Activated CD8-positive, alpha-beta T cell treated with anti-CD3 and anti-CD28 coated beads for 36 hours (primary cell): ENCODE data around the gene DNAL1. TPM values are rescaled to one million over a fixed set of nuclear protein-coding genes. Genes with fewer than 3 reads are reported as not detected.

ENCODE experiments used
- ATAC-seq: fragments of 200-7000 bp; cut with Tn5 transposase; one replicate; pipeline ENCODE4 v1.10.0; 2021; ENCODE audit warnings: mild to moderate bottlenecking, moderate library complexity
- CTCF ChIA-PET: fragments of 350-600 bp; sonication (Branson Sonifier 250); formaldehyde crosslinking; loops from one replicate; lab custom pipeline; 2021; ENCODE audit warnings: antibody characterized with exemption; lab: Charles Lee
- POLR2A ChIA-PET: fragments of 350-600 bp; sonication (Branson Sonifier 250); formaldehyde crosslinking; loops from one replicate; lab custom pipeline; 2021; ENCODE audit warnings: antibody characterized with exemption; lab: Charles Lee
- DNase-seq: peaks from one replicate; pipeline ENCODE4 v3.0.0-alpha.2; 2020
- H3K27ac Mint-ChIP-seq: one replicate; pipeline ENCODE4 v1.8.0; 2021; ENCODE audit warnings: mild to moderate bottlenecking, mixed read lengths
- H3K27me3 Mint-ChIP-seq: one replicate; pipeline ENCODE4 v1.8.0; 2021; ENCODE audit warnings: mixed read lengths
- H3K36me3 Mint-ChIP-seq: one replicate; pipeline ENCODE4 v1.8.0; 2021; ENCODE audit warnings: low read depth, mixed read lengths
- H3K4me1 Mint-ChIP-seq: one replicate; pipeline ENCODE4 v1.8.0; 2021; ENCODE audit warnings: low read depth, mixed read lengths
- H3K4me3 Mint-ChIP-seq: one replicate; pipeline ENCODE4 v1.8.0; 2021; ENCODE audit warnings: mild to moderate bottlenecking, moderate library complexity, mixed read lengths
- H3K9me3 Mint-ChIP-seq: one replicate; pipeline ENCODE4 v1.8.0; 2021; ENCODE audit warnings: mixed read lengths
- intact Hi-C: fragments of 100-400 bp; cut with micrococcal nuclease; formaldehyde crosslinking; loops from one replicate; pipeline ENCODE4 v1.10.0; 2022
- total RNA-seq, 2 experiments: library from RNA; stranded (reverse); gene quantifications; one replicate each; pipeline ENCODE4 v1.2.3, GENCODE V29; 2021
- TF ChIP-seq, protein P1 (sequence below): fragments of 200-600 bp; IDR thresholded peaks from one replicate; pipeline ENCODE4 v1.8.0; 2022; ENCODE audit warnings: antibody characterized with exemption, mild to moderate bottlenecking

The DNAL1 gene
- total RNA-seq, 2 experiments from 2014 or later = 4.8 to 5.9 TPM

DNA sequence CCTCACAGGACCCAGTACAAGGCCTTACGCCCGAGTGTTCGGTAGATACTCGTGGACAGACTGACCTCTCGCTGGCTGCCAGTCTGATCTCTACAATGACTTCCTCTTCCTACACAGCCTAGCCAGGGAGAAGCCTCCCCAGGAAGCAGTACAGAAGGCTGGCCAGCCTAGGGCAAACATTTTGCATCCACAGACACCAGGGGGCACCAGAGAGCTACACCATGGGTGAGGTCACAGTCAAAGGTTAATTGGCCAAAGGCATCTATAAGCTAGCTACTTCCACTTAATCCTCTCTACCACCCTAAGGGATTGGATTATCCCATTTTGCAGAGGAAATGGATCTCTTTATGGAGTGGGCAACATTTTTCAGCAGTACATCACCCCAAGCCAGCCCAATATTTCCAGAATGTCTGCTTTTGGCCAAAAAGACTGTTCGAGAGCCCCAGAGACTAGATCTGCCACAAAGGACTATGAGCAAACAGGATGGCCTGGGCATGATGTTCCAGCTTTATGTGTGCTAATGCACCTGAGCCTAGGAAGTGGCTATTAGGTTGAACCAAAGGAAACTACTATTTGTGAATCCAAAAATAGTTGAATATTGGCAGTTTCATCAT, 84.0 kb downstream of the DNAL1 start:
- DNase-seq (peak; percentile 91), ATAC-seq (peak; percentile 89)
- Mint-ChIP-seq H3K4me1 (peaks cover 28% of the 10 kb centered on the region), H3K4me3 (no peak overlapping the region), H3K27me3 (no peaks in the 10 kb centered on the region), H3K36me3 (peaks cover 53% of the 10 kb centered on the region), H3K27ac (peak overlapping the region; percentile 75), H3K9me3 (no peaks in the 10 kb centered on the region)
- POLR2A ChIA-PET = interaction anchor here (0.6 to 3.4 kb wide), 4 partner anchors 9 to 139 kb away, joined by 3 to 25 read pairs (median 4); no protein-coding TSS in a partner anchor
- CTCF ChIA-PET = interaction anchor here (0.6 to 9.3 kb wide), 41 partner anchors 9 to 215 kb away, joined by 3 to 143 read pairs (median 4); partner anchors contain the start of gene PTGR2
- TF ChIP-seq, protein P1, sequence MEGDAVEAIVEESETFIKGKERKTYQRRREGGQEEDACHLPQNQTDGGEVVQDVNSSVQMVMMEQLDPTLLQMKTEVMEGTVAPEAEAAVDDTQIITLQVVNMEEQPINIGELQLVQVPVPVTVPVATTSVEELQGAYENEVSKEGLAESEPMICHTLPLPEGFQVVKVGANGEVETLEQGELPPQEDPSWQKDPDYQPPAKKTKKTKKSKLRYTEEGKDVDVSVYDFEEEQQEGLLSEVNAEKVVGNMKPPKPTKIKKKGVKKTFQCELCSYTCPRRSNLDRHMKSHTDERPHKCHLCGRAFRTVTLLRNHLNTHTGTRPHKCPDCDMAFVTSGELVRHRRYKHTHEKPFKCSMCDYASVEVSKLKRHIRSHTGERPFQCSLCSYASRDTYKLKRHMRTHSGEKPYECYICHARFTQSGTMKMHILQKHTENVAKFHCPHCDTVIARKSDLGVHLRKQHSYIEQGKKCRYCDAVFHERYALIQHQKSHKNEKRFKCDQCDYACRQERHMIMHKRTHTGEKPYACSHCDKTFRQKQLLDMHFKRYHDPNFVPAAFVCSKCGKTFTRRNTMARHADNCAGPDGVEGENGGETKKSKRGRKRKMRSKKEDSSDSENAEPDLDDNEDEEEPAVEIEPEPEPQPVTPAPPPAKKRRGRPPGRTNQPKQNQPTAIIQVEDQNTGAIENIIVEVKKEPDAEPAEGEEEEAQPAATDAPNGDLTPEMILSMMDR = peak; percentile 93
- intact Hi-C loops = loop anchor here (1.0 kb wide), 1 partner anchor 96 kb away; no protein-coding TSS in a partner anchor

DNA sequence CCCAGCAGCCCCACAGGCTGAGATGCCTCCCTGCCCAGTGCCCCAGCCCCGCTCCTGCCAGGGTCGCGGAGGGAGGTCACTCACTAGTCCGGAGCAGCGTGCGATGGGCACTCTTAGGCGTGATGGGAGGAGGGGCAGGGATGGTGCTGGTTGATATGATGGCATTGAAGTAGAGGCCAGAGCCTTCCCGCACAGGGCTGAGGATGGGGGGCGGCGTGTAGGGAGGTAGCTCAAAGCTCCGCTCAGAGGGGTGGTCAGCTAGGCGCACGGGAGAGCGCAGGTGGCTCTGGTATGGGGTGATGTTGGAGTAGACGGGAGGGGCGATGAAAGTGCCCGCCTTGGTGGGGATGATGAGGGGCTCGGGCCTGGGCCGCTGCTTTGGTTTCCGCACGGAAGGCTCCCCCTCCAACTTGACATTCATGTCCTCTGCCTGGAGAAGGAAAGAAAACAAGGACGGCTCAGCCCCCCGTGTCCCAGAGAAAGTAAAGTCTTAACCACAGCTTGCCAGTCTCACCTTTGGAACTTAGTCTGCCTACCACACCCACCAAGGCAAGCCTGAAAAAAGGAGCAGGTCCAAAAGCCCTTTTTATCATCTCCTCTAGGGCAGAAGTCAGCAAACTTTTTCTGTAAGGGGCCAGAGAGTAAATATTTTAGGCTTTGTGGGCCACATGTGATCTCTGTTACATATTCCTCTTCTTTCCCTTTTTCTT, 84.9 kb downstream of the DNAL1 start:
- TF ChIP-seq, protein P1 = no peak
- POLR2A ChIA-PET = interaction anchor here (0.5 to 3.4 kb wide), 7 partner anchors 10 to 355 kb away, joined by 3 to 25 read pairs (median 3); no protein-coding TSS in a partner anchor
- Mint-ChIP-seq H3K36me3 (peaks cover 52% of the 10 kb centered on the region), H3K4me1 (peaks cover 29% of the 10 kb centered on the region), H3K27me3 (no peaks in the 10 kb centered on the region), H3K9me3 (no peaks in the 10 kb centered on the region), H3K27ac (peak overlapping the region; percentile 75), H3K4me3 (no peak overlapping the region)
- ATAC-seq (no peak), DNase-seq (no peak)
- CTCF ChIA-PET = interaction anchor here (0.7 to 9.3 kb wide), 29 partner anchors 9 to 214 kb away, joined by 3 to 143 read pairs (median 4); partner anchors contain the start of gene PTGR2
- intact Hi-C loops = no loop called here

- TF ChIP-seq, protein P1 = no peak
- H3K4me1 Mint-ChIP-seq = peaks cover 26% of the 10 kb centered on the region
- ChIA-PET CTCF (interaction anchor here (1.1 to 9.3 kb wide), 6 partner anchors 12 to 120 kb away, joined by 3 to 143 read pairs (median 54); partner anchors contain the start of gene PTGR2), POLR2A (interaction anchor here (0.6 to 1.0 kb wide), 4 partner anchors 24 to 508 kb away, joined by 3 read pairs; no protein-coding TSS in a partner anchor)
- no peak overlapping the region for H3K4me3 Mint-ChIP-seq
- DNase-seq (no peak), ATAC-seq (no peak)
- peak overlapping the region; percentile 33 for H3K27ac Mint-ChIP-seq
- no peaks in the 10 kb centered on the region for H3K27me3 Mint-ChIP-seq
- no peaks in the 10 kb centered on the region for H3K9me3 Mint-ChIP-seq
- intact Hi-C loops = no loop called here
- peaks cover 50% of the 10 kb centered on the region for H3K36me3 Mint-ChIP-seq
These were observed 86.3 kb downstream of the DNAL1 start for GRCh38 chr14:73731111-73731510.

GRCh38 chr14:73732006-73732405, 87.2 kb downstream of the DNAL1 start:
- TF ChIP-seq, protein P1 = no peak
- intact Hi-C loops = no loop called here
- DNase-seq = no peak
- ATAC-seq = no peak
- Mint-ChIP-seq H3K36me3 (peaks cover 52% of the 10 kb centered on the region), H3K9me3 (no peaks in the 10 kb centered on the region), H3K4me3 (no peak overlapping the region), H3K4me1 (peaks cover 22% of the 10 kb centered on the region), H3K27me3 (no peaks in the 10 kb centered on the region), H3K27ac (peak overlapping the region; percentile 73)
- ChIA-PET POLR2A (interaction anchor here (0.6 to 0.7 kb wide), 4 partner anchors 14 to 509 kb away, joined by 3 read pairs; no protein-coding TSS in a partner anchor), CTCF (interaction anchor here (0.8 to 9.3 kb wide), 7 partner anchors 11 to 205 kb away, joined by 3 to 143 read pairs (median 4); a partner anchor contains a TSS)
